OCI-LY3 (cell line): ENCODE data around the gene ERN1.

Experiments used
- H2AFZ ChIP-seq: fragments of 200-600, 300-600 bp; shearing (Covaris generic); 2 replicates; pipeline ENCODE4 v1.6.0; 2014; ENCODE audit warnings: antibody characterized with exemption, low read depth, low read length
- H3K27ac ChIP-seq: fragments of 200-600, 300-600 bp; sonication (generic); 2 replicates; pipeline ENCODE4 v1.5.1; 2014; ENCODE audit warnings: mild to moderate bottlenecking, low read length, moderate library complexity, mixed read lengths
- H3K27me3 ChIP-seq: fragments of 200-600, 300-600 bp; sonication (generic); 2 replicates; pipeline ENCODE4 v1.6.1; 2014; ENCODE audit warnings: low read depth, low read length, mixed read lengths
- H3K36me3 ChIP-seq: fragments of 200-600, 300-600 bp; sonication (generic); replicated peaks from 2 replicates; pipeline ENCODE3; 2014; ENCODE audit warnings: low read depth, low read length, mixed read lengths
- H3K4me1 ChIP-seq: fragments of 300-600, 200-600 bp; sonication (generic); 2 replicates; pipeline ENCODE4 v1.6.1; 2014; ENCODE audit warnings: low read length, mixed read lengths
- H3K4me2 ChIP-seq: fragments of 200-600, 300-600 bp; sonication (generic); 2 replicates; pipeline ENCODE4 v1.6.1; 2014; ENCODE audit warnings: low read length, mixed read lengths
- H3K4me3 ChIP-seq: fragments of 300-600, 200-600 bp; sonication (generic); 2 replicates; pipeline ENCODE4 v1.5.1; 2014; ENCODE audit warnings: antibody characterized with exemption, mild to moderate bottlenecking, low read length, moderate library complexity
- H3K79me2 ChIP-seq: fragments of 300-600, 200-600 bp; shearing (Covaris generic); 2 replicates; pipeline ENCODE4 v1.6.1; 2014; ENCODE audit warnings: mild to moderate bottlenecking, low read length, mixed read lengths
- H3K9ac ChIP-seq: fragments of 300-600, 200-600 bp; shearing (Covaris generic); 2 replicates; pipeline ENCODE4 v1.6.0; 2014; ENCODE audit warnings: mild to moderate bottlenecking, low read length, moderate library complexity
- H3K9me3 ChIP-seq: fragments of 200-600, 300-600 bp; shearing (Covaris generic); 2 replicates; pipeline ENCODE4 v1.6.1; 2014; ENCODE audit warnings: low read length, mixed read lengths; ENCODE audit not compliant: insufficient read depth
- H4K20me1 ChIP-seq: fragments of 200-600, 300-600 bp; sonication (generic); 2 replicates; pipeline ENCODE4 v1.6.1; 2016; ENCODE audit warnings: low read length, mixed read lengths; ENCODE audit not compliant: insufficient read depth
- EZH2phosphoT487 ChIP-seq: fragments of 200-600 bp; shearing (Covaris generic); IDR thresholded peaks from 2 replicates; pipeline ENCODE4 v1.6.1; 2018; ENCODE audit warnings: antibody characterized with exemption, mixed run types, low read depth
- TF ChIP-seq, protein P1 (sequence below): fragments of 200-600, 300-600 bp; sonication (generic); IDR thresholded peaks from 2 replicates; pipeline ENCODE4 v1.5.1; 2014; ENCODE audit warnings: antibody characterized with exemption, low read length, low read depth

The ERN1 gene

DNA sequence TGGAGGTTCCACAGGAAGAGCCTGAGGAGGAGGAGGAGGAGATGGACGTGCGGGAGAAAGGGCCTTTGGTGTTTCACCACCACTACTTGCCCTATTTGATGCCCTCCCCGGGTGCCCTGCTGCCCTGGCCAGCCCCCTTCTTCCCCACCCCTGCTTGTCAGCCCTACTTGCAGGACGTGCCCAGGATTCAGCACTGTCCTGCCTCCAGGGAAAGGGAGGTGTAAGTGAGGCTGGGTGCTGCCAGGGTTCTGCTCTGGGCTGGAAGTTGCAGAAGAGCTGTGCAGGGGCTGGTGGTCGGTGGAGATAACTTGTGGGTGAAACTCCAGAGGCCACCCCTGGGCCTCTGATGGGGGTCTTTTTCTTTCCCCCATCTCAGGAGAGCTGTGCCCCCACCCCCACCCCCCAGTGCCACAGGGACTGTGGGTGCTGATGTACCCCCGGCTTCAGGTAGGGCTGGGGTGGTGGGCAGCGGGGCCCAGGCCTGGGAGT, 128.8 kb downstream of the ERN1 start:
- H4K20me1 ChIP-seq: no peaks in the 10 kb centered on the region
- H3K36me3 ChIP-seq: peaks cover 8% of the 10 kb centered on the region
- TF ChIP-seq, protein P1, sequence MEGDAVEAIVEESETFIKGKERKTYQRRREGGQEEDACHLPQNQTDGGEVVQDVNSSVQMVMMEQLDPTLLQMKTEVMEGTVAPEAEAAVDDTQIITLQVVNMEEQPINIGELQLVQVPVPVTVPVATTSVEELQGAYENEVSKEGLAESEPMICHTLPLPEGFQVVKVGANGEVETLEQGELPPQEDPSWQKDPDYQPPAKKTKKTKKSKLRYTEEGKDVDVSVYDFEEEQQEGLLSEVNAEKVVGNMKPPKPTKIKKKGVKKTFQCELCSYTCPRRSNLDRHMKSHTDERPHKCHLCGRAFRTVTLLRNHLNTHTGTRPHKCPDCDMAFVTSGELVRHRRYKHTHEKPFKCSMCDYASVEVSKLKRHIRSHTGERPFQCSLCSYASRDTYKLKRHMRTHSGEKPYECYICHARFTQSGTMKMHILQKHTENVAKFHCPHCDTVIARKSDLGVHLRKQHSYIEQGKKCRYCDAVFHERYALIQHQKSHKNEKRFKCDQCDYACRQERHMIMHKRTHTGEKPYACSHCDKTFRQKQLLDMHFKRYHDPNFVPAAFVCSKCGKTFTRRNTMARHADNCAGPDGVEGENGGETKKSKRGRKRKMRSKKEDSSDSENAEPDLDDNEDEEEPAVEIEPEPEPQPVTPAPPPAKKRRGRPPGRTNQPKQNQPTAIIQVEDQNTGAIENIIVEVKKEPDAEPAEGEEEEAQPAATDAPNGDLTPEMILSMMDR: no peak
- no peak for TF ChIP-seq EZH2phosphoT487
- peaks cover 9% of the 10 kb centered on the region for H3K4me1 ChIP-seq
- no peak overlapping the region for H3K4me2 ChIP-seq
- no peak overlapping the region for H3K4me3 ChIP-seq
- H3K27me3 ChIP-seq: peaks cover 15% of the 10 kb centered on the region
- H3K27ac ChIP-seq: no peak overlapping the region
- H2AFZ ChIP-seq: no peak overlapping the region
- no peaks in the 10 kb centered on the region for H3K9me3 ChIP-seq
- no peak overlapping the region for H3K9ac ChIP-seq
- no peaks in the 10 kb centered on the region for H3K79me2 ChIP-seq

- TF ChIP-seq, protein P1: no peak
- TF ChIP-seq EZH2phosphoT487: no peak
- H3K9ac ChIP-seq: no peak overlapping the region
- no peaks in the 10 kb centered on the region for H3K9me3 ChIP-seq
- H3K4me3 ChIP-seq: no peak overlapping the region
- peaks cover 23% of the 10 kb centered on the region for H3K27me3 ChIP-seq
- peaks cover 9% of the 10 kb centered on the region for H3K4me1 ChIP-seq
- peaks cover 8% of the 10 kb centered on the region for H3K36me3 ChIP-seq
- no peaks in the 10 kb centered on the region for H3K79me2 ChIP-seq
- no peak overlapping the region for H2AFZ ChIP-seq
- no peaks in the 10 kb centered on the region for H4K20me1 ChIP-seq
- no peak overlapping the region for H3K27ac ChIP-seq
- H3K4me2 ChIP-seq: no peak overlapping the region
Measured at GRCh38 chr17:63999680-64000531, 130.0 kb downstream of the ERN1 start.

DNA sequence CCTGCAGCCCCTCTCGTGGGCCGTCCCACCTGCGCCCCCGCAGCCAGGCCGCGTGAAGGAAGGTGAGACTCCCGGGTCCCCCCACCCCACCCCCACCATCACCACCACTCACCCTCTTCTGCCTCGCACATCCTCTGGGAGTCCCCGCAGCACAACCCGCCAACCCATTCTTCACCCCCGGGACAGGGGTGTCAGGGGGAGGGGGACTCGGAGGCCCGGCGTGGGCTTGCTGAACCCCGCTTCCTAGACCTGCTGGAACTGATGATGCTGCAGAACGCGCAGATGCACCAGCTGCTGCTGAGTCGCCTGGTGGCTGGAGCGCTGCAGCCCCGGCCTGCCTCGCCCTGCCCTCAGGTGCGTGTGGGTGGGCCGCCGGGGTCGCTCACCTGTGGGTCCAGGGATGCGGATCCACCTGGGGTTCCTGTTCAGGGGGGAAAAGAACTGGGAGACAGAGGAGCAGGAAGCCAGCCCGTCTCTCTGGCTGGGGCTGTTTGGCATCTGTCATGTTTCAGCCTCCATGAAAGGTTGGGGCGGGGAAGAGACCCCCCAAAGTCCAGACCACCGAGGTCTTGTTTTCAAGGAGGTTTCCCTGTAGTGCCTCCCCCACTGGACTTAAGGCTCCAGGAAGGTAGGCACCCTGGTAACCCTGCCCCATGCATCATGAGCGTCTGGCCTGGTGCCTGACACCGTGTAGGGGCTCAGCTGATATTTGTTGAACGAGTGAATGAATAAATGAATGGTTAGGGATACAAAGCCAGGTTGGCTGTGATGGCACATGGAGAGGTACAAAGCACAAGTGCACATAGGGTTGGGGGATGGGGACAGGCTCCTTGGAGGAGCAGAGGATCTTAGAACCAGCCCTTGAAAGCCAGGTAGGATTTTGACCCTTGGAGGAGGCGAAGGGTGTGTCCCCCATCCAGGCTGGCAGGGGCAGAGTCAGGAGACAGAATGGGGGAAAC, 130.9 kb downstream of the ERN1 start:
- Histone ChIP-seq H2AFZ (peak overlapping the region; percentile 73; the same call in 1 of the 2 replicates), H3K4me2 (peak overlapping the region; percentile 98), H3K9ac (peak overlapping the region; percentile 36; the same call in 1 of the 2 replicates)

More for the DNA sequence above, 130.9 kb downstream of the ERN1 start:
- H3K36me3 ChIP-seq: peaks cover 8% of the 10 kb centered on the region
- TF ChIP-seq, protein P1: no peak
- H3K4me1 ChIP-seq: peaks cover 9% of the 10 kb centered on the region
- no peaks in the 10 kb centered on the region for H3K79me2 ChIP-seq
- peak overlapping the region; percentile 86 for H3K4me3 ChIP-seq
- H3K9me3 ChIP-seq: no peaks in the 10 kb centered on the region
- H4K20me1 ChIP-seq: no peaks in the 10 kb centered on the region
- H3K27me3 ChIP-seq: peaks cover 27% of the 10 kb centered on the region
- H3K27ac ChIP-seq: no peak overlapping the region
